OCI-LY3 (cell line): ENCODE results near the gene CSPG4.

Source experiments
- H2AFZ ChIP-seq: fragments of 200-600, 300-600 bp; shearing (Covaris generic); 2 replicates; pipeline ENCODE4 v1.6.0; 2014; ENCODE audit warnings: antibody characterized with exemption, low read depth, low read length
- H3K27ac ChIP-seq: fragments of 200-600, 300-600 bp; sonication (generic); 2 replicates; pipeline ENCODE4 v1.5.1; 2014; ENCODE audit warnings: mild to moderate bottlenecking, low read length, moderate library complexity, mixed read lengths
- H3K27me3 ChIP-seq: fragments of 200-600, 300-600 bp; sonication (generic); 2 replicates; pipeline ENCODE4 v1.6.1; 2014; ENCODE audit warnings: low read depth, low read length, mixed read lengths
- H3K36me3 ChIP-seq: fragments of 200-600, 300-600 bp; sonication (generic); replicated peaks from 2 replicates; pipeline ENCODE3; 2014; ENCODE audit warnings: low read depth, low read length, mixed read lengths
- H3K4me1 ChIP-seq: fragments of 300-600, 200-600 bp; sonication (generic); 2 replicates; pipeline ENCODE4 v1.6.1; 2014; ENCODE audit warnings: low read length, mixed read lengths
- H3K4me2 ChIP-seq: fragments of 200-600, 300-600 bp; sonication (generic); 2 replicates; pipeline ENCODE4 v1.6.1; 2014; ENCODE audit warnings: low read length, mixed read lengths
- H3K4me3 ChIP-seq: fragments of 300-600, 200-600 bp; sonication (generic); 2 replicates; pipeline ENCODE4 v1.5.1; 2014; ENCODE audit warnings: antibody characterized with exemption, mild to moderate bottlenecking, low read length, moderate library complexity
- H3K79me2 ChIP-seq: fragments of 300-600, 200-600 bp; shearing (Covaris generic); 2 replicates; pipeline ENCODE4 v1.6.1; 2014; ENCODE audit warnings: mild to moderate bottlenecking, low read length, mixed read lengths
- H3K9ac ChIP-seq: fragments of 300-600, 200-600 bp; shearing (Covaris generic); 2 replicates; pipeline ENCODE4 v1.6.0; 2014; ENCODE audit warnings: mild to moderate bottlenecking, low read length, moderate library complexity
- H3K9me3 ChIP-seq: fragments of 200-600, 300-600 bp; shearing (Covaris generic); 2 replicates; pipeline ENCODE4 v1.6.1; 2014; ENCODE audit warnings: low read length, mixed read lengths; ENCODE audit not compliant: insufficient read depth
- H4K20me1 ChIP-seq: fragments of 200-600, 300-600 bp; sonication (generic); 2 replicates; pipeline ENCODE4 v1.6.1; 2016; ENCODE audit warnings: low read length, mixed read lengths; ENCODE audit not compliant: insufficient read depth
- EZH2phosphoT487 ChIP-seq: fragments of 200-600 bp; shearing (Covaris generic); IDR thresholded peaks from 2 replicates; pipeline ENCODE4 v1.6.1; 2018; ENCODE audit warnings: antibody characterized with exemption, mixed run types, low read depth
- TF ChIP-seq, protein P1 (sequence below): fragments of 200-600, 300-600 bp; sonication (generic); IDR thresholded peaks from 2 replicates; pipeline ENCODE4 v1.5.1; 2014; ENCODE audit warnings: antibody characterized with exemption, low read length, low read depth

Gene CSPG4

DNA sequence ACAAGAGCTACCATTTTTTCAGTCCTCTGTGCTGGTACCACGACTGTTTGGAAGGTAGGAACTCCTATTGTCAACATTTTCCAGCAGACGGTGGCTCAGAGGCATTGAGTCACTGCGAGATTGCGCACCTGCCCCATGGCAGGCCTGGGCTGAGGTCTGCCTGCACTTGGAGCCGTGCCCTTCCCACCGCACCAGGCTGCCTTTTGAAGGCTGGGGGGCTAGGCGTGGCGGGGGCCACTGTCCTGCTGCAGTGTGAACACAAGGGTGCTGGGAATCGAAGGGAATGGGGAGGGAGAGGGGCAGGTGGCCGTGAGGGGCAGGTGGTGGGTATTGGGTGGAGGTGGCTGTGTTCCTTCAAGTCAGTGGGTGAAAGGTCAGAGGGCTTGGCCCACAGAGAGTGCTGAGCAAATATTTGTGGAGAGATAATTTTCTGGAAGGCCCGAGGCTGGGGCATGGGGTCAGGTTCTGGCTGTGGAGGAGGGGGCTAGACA lies 48.7 kb downstream of the CSPG4 start:
- no peak overlapping the region for H3K4me3 ChIP-seq
- H4K20me1 ChIP-seq = no peaks in the 10 kb centered on the region
- H3K4me2 ChIP-seq = no peak overlapping the region
- no peaks in the 10 kb centered on the region for H3K9me3 ChIP-seq
- TF ChIP-seq, protein P1, sequence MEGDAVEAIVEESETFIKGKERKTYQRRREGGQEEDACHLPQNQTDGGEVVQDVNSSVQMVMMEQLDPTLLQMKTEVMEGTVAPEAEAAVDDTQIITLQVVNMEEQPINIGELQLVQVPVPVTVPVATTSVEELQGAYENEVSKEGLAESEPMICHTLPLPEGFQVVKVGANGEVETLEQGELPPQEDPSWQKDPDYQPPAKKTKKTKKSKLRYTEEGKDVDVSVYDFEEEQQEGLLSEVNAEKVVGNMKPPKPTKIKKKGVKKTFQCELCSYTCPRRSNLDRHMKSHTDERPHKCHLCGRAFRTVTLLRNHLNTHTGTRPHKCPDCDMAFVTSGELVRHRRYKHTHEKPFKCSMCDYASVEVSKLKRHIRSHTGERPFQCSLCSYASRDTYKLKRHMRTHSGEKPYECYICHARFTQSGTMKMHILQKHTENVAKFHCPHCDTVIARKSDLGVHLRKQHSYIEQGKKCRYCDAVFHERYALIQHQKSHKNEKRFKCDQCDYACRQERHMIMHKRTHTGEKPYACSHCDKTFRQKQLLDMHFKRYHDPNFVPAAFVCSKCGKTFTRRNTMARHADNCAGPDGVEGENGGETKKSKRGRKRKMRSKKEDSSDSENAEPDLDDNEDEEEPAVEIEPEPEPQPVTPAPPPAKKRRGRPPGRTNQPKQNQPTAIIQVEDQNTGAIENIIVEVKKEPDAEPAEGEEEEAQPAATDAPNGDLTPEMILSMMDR = no peak
- no peak for TF ChIP-seq EZH2phosphoT487
- H3K27ac ChIP-seq = no peak overlapping the region
- H3K36me3 ChIP-seq = no peaks in the 10 kb centered on the region
- H3K27me3 ChIP-seq = 0 out of 2 replicates have a peak, but pooled peaks cover 2% of the 10 kb centered on the region
- H2AFZ ChIP-seq = no peak overlapping the region
- H3K4me1 ChIP-seq = no peaks in the 10 kb centered on the region
- H3K9ac ChIP-seq = no peak overlapping the region
- H3K79me2 ChIP-seq = no peaks in the 10 kb centered on the region

DNA sequence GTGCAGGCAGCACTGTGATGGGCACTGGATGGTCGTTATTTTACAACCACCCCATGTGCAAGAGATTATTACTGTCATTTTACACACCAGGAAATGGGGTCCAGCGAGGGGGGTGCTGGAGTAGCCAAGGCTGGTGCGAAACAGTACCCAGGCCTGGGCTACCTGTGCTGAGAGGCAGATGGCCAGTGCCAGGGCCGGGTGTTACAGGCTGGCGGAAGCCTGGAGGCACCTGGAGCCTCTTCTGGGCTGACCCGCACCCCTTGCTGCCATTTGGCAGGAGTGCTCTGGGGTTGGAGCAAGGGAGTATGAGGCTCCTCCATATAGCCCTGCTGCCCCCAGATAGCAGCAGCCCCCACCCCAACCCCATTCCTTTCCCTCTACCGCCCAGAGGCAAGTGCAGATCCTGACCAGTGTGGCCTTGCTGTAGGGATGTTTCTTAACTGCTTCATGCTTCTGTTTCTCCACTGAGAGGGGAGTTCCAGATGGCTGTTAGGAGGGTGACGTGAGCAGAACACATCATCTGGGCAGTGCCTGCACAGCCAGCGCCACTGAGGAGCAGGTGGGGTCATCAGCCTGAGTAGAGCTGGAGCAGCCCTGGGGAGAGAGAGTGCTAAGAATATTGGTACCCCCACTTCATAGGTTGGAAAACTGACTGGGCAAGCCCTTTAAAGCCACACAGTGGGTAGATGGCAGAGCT lies 49.7 kb downstream of the CSPG4 start:
- Histone ChIP-seq H3K4me1 (no peaks in the 10 kb centered on the region), H3K27ac (no peak overlapping the region), H3K9ac (no peak overlapping the region), H4K20me1 (no peaks in the 10 kb centered on the region), H3K4me2 (no peak overlapping the region), H2AFZ (no peak overlapping the region), H3K4me3 (no peak overlapping the region), H3K36me3 (no peaks in the 10 kb centered on the region), H3K79me2 (no peaks in the 10 kb centered on the region), H3K9me3 (no peaks in the 10 kb centered on the region), H3K27me3 (0 out of 2 replicates have a peak, but pooled peaks cover 2% of the 10 kb centered on the region)
- TF ChIP-seq, protein P1 = no peak
- no peak for TF ChIP-seq EZH2phosphoT487

DNA sequence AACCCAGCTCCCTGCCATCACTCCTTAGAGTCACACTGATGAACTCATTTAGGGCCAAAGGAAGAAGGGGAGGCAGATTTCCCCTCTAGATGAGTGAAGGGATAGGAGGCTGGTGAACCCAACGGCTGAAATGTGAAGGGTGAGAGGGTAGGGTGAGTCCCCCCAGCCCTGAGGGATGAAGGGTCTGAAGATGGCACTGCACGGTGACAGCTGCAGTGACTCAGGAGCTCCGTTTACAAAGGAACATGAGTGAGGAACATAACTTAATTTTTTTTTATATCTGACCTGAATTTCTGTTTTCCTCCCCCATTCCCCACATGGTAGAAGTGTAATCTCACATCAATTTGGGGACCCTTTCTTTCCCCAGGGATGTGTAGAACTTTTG lies 50.9 kb downstream of the CSPG4 start:
- Histone ChIP-seq H3K9ac (no peak overlapping the region), H3K27ac (no peak overlapping the region), H4K20me1 (no peaks in the 10 kb centered on the region), H3K4me3 (no peak overlapping the region), H3K79me2 (no peaks in the 10 kb centered on the region), H3K4me2 (no peak overlapping the region), H3K27me3 (0 out of 2 replicates have a peak, but pooled peaks cover 2% of the 10 kb centered on the region), H3K9me3 (no peaks in the 10 kb centered on the region), H3K4me1 (no peaks in the 10 kb centered on the region), H3K36me3 (no peaks in the 10 kb centered on the region), H2AFZ (no peak overlapping the region)
- TF ChIP-seq, protein P1 = no peak
- TF ChIP-seq EZH2phosphoT487 = no peak

DNA sequence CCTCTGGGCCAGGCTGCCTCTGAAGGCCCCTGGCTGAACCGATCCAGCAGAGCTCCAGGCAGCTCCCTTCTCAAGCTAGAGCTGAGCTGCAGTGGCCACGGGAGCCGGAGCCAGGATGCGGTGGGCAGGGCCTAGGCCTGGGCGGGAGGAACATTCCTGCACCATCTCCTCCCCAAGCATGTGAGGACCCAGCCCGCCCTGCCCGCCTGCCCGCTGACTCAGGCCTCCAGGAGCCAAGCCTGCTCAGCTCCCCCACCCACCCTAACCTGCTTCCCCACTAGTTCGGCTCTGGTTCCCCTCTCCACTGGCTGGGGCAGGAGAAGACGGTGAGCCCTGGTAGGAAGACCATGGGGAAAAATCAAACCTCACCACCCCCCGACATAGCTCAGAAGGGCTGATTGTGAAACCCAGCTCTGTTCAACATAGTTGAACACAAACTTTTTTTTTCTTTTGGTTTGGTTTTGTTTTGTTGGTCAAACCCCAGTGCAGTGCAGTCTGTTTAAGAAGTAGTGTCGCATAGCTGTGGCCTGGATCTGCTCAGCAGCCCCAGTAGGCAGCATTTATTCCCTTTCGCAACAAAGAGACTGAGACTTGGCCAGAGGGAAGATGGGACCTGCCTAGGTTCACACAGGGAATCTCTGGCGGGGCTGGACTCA lies 51.4 kb downstream of the CSPG4 start:
- TF ChIP-seq, protein P1 = no peak
- no peak for TF ChIP-seq EZH2phosphoT487
- no peaks in the 10 kb centered on the region for H3K36me3 ChIP-seq
- no peak overlapping the region for H3K4me3 ChIP-seq
- no peak overlapping the region for H3K27ac ChIP-seq
- no peak overlapping the region for H3K9ac ChIP-seq
- no peaks in the 10 kb centered on the region for H3K4me1 ChIP-seq
- no peaks in the 10 kb centered on the region for H4K20me1 ChIP-seq
- H3K27me3 ChIP-seq = no peaks in the 10 kb centered on the region
- H2AFZ ChIP-seq = no peak overlapping the region
- H3K79me2 ChIP-seq = no peaks in the 10 kb centered on the region
- H3K9me3 ChIP-seq = no peaks in the 10 kb centered on the region
- H3K4me2 ChIP-seq = no peak overlapping the region
